Activated CD8-positive, alpha-beta T cell treated with anti-CD3 and anti-CD28 coated beads for 36 hours (primary cell): ENCODE results near the gene CHSY1. TPM values are rescaled to one million over a fixed set of nuclear protein-coding genes. Genes with fewer than 3 reads are reported as not detected.
A peak's percentile ranks its signal among the peaks of the same experiment; 100 is the strongest.

Experiments used
- ATAC-seq: fragments of 200-7000 bp; cut with Tn5 transposase; one replicate; pipeline ENCODE4 v1.10.0; 2021; ENCODE audit warnings: mild to moderate bottlenecking, moderate library complexity
- CTCF ChIA-PET: fragments of 350-600 bp; sonication (Branson Sonifier 250); formaldehyde crosslinking; loops from one replicate; lab custom pipeline; 2021; ENCODE audit warnings: antibody characterized with exemption; lab: Charles Lee
- POLR2A ChIA-PET: fragments of 350-600 bp; sonication (Branson Sonifier 250); formaldehyde crosslinking; loops from one replicate; lab custom pipeline; 2021; ENCODE audit warnings: antibody characterized with exemption; lab: Charles Lee
- DNase-seq: peaks from one replicate; pipeline ENCODE4 v3.0.0-alpha.2; 2020
- H3K27ac Mint-ChIP-seq: one replicate; pipeline ENCODE4 v1.8.0; 2021; ENCODE audit warnings: mild to moderate bottlenecking, mixed read lengths
- H3K27me3 Mint-ChIP-seq: one replicate; pipeline ENCODE4 v1.8.0; 2021; ENCODE audit warnings: mixed read lengths
- H3K36me3 Mint-ChIP-seq: one replicate; pipeline ENCODE4 v1.8.0; 2021; ENCODE audit warnings: low read depth, mixed read lengths
- H3K4me1 Mint-ChIP-seq: one replicate; pipeline ENCODE4 v1.8.0; 2021; ENCODE audit warnings: low read depth, mixed read lengths
- H3K4me3 Mint-ChIP-seq: one replicate; pipeline ENCODE4 v1.8.0; 2021; ENCODE audit warnings: mild to moderate bottlenecking, moderate library complexity, mixed read lengths
- H3K9me3 Mint-ChIP-seq: one replicate; pipeline ENCODE4 v1.8.0; 2021; ENCODE audit warnings: mixed read lengths
- CTCF ChIP-seq: fragments of 200-600 bp; IDR thresholded peaks from one replicate; pipeline ENCODE4 v1.8.0; 2022; ENCODE audit warnings: antibody characterized with exemption, mild to moderate bottlenecking
- intact Hi-C: fragments of 100-400 bp; cut with micrococcal nuclease; formaldehyde crosslinking; loops from one replicate; pipeline ENCODE4 v1.10.0; 2022
- total RNA-seq, 2 experiments: library from RNA; stranded (reverse); gene quantifications; one replicate each; pipeline ENCODE4 v1.2.3, GENCODE V29; 2021

The CHSY1 gene
- total RNA-seq, 2 experiments from 2014 or later, result 57.9 to 58.3 TPM

- Mint-ChIP-seq H3K4me1 (peaks cover 16% of the 10 kb centered on the region), H3K36me3 (peaks cover 41% of the 10 kb centered on the region), H3K27me3 (no peaks in the 10 kb centered on the region), H3K9me3 (no peaks in the 10 kb centered on the region), H3K4me3 (no peak overlapping the region), H3K27ac (no peak overlapping the region)
- POLR2A ChIA-PET, result interaction anchor here (1.0 kb wide), 1 partner anchor 16 kb away, joined by 3 read pairs; no protein-coding TSS in a partner anchor
- intact Hi-C loops, result no loop called here
- DNase-seq (no peak), ATAC-seq (no peak)
- no peak for TF ChIP-seq CTCF
- CTCF ChIA-PET, result interaction anchor here (1.2 to 2.4 kb wide), 5 partner anchors 14 to 264 kb away, joined by 5 to 11 read pairs (median 10); no protein-coding TSS in a partner anchor
Observed at GRCh38 chr15:101272584-101272983, 20.7 kb upstream of the CHSY1 start.

GRCh38 chr15:101269479-101270223, 17.8 kb upstream of the CHSY1 start:
- Mint-ChIP-seq H3K36me3 (peaks cover 29% of the 10 kb centered on the region), H3K27me3 (no peaks in the 10 kb centered on the region), H3K4me1 (peaks cover under 1% of the 10 kb centered on the region), H3K27ac (peak overlapping the region; percentile 32), H3K9me3 (no peaks in the 10 kb centered on the region), H3K4me3 (no peak overlapping the region)
- ATAC-seq, result no peak
- intact Hi-C loops, result no loop called here
- CTCF ChIA-PET, result interaction anchor here (1.0 to 2.1 kb wide), 5 partner anchors 9 to 261 kb away, joined by 3 to 11 read pairs (median 4); no protein-coding TSS in a partner anchor
- DNase-seq, result no peak
- POLR2A ChIA-PET, result interaction anchor here (0.8 to 2.4 kb wide), 2 partner anchors 9 to 229 kb away, joined by 3 to 5 read pairs; no protein-coding TSS in a partner anchor
- TF ChIP-seq CTCF, result no peak

- no peaks in the 10 kb centered on the region for H3K27me3 Mint-ChIP-seq
- DNase-seq, result no peak
- intact Hi-C loops, result no loop called here
- peaks cover 3% of the 10 kb centered on the region for H3K4me1 Mint-ChIP-seq
- no peak overlapping the region for H3K4me3 Mint-ChIP-seq
- no peak for ATAC-seq
- CTCF ChIA-PET, result interaction anchor here (1.2 to 3.2 kb wide), 7 partner anchors 9 to 259 kb away, joined by 4 to 16 read pairs (median 6); no protein-coding TSS in a partner anchor
- H3K9me3 Mint-ChIP-seq, result no peaks in the 10 kb centered on the region
- no peak for TF ChIP-seq CTCF
- H3K36me3 Mint-ChIP-seq, result peaks cover 10% of the 10 kb centered on the region
- H3K27ac Mint-ChIP-seq, result no peak overlapping the region
- POLR2A ChIA-PET, result interaction anchor here (1.1 to 2.4 kb wide), 3 partner anchors 8 to 46 kb away, joined by 3 to 5 read pairs (median 5); no protein-coding TSS in a partner anchor
Observed at GRCh38 chr15:101267320-101268104, 15.7 kb upstream of the CHSY1 start.

- CTCF ChIA-PET, result interaction anchor here (1.0 to 3.2 kb wide), 4 partner anchors 8 to 258 kb away, joined by 3 to 16 read pairs (median 9); no protein-coding TSS in a partner anchor
- no peak for TF ChIP-seq CTCF
- no peak for ATAC-seq
- DNase-seq, result no peak
- Mint-ChIP-seq H3K36me3 (peaks cover 6% of the 10 kb centered on the region), H3K4me3 (no peak overlapping the region), H3K4me1 (peaks cover 3% of the 10 kb centered on the region), H3K9me3 (no peaks in the 10 kb centered on the region), H3K27ac (no peak overlapping the region), H3K27me3 (no peaks in the 10 kb centered on the region)
- intact Hi-C loops, result no loop called here
- POLR2A ChIA-PET, result interaction anchor here (1.1 kb wide), 1 partner anchor 8 kb away, joined by 5 read pairs; no protein-coding TSS in a partner anchor
Observed at GRCh38 chr15:101266787-101267186, 14.9 kb upstream of the CHSY1 start.
